Activated naive CD8-positive, alpha-beta T cell treated with anti-CD3 and anti-CD28 coated beads for 36 hours (primary cell): ENCODE results near the gene ZDHHC18. TPM values are rescaled to one million over a fixed set of nuclear protein-coding genes. Genes with fewer than 3 reads are reported as not detected.
"Not testable (repeated sequence)": the region's sequence is repeated elsewhere in the genome, so short reads cannot be mapped to it uniquely, and the experiment has no call there.

Experiments
- DNase-seq: peaks from one replicate; pipeline ENCODE4 v3.0.0; 2021
- H3K27ac Mint-ChIP-seq: one replicate; pipeline ENCODE4 v1.8.0; 2022; ENCODE audit warnings: mild to moderate bottlenecking, moderate library complexity, mixed read lengths
- H3K27me3 Mint-ChIP-seq: one replicate; pipeline ENCODE4 v1.8.0; 2022; ENCODE audit warnings: mild to moderate bottlenecking, mixed read lengths
- H3K36me3 Mint-ChIP-seq: one replicate; pipeline ENCODE4 v1.8.0; 2021; ENCODE audit warnings: mild to moderate bottlenecking, mixed read lengths
- H3K4me1 Mint-ChIP-seq: one replicate; pipeline ENCODE4 v1.8.0; 2021; ENCODE audit warnings: mixed read lengths
- H3K4me3 Mint-ChIP-seq: one replicate; pipeline ENCODE4 v1.8.0; 2022; ENCODE audit warnings: mild to moderate bottlenecking, moderate library complexity, mixed read lengths
- H3K9me3 Mint-ChIP-seq: one replicate; pipeline ENCODE4 v1.8.0; 2022; ENCODE audit warnings: mixed read lengths
- total RNA-seq, 2 experiments: library from RNA; stranded (reverse); gene quantifications; one replicate each; pipeline ENCODE4 v1.2.3, GENCODE V29; 2021

ZDHHC18 gene
- total RNA-seq, 2 experiments from 2014 or later, result 48.5 to 48.8 TPM

DNA sequence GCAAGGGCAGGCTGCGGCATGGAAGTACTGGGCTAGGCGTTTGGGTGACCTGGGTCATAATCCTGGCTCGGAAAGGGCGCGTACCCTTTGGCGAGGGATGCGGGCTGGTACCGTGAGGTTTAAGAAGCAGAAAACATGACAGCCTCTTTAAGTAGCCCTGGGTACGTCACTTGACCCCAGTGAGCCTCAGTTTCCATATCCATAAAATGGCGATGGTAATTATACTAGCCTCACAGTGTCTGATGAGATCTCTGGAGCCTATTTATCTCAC lies 38.0 kb upstream of the ZDHHC18 start:
- Mint-ChIP-seq H3K36me3 (peaks cover 34% of the 10 kb centered on the region), H3K9me3 (no peaks in the 10 kb centered on the region), H3K27ac (peak overlapping the region; percentile 97), H3K27me3 (peaks cover 5% of the 10 kb centered on the region), H3K4me1 (peaks cover 71% of the 10 kb centered on the region), H3K4me3 (peak overlapping the region; percentile 89)
- DNase-seq, result no peak

DNA sequence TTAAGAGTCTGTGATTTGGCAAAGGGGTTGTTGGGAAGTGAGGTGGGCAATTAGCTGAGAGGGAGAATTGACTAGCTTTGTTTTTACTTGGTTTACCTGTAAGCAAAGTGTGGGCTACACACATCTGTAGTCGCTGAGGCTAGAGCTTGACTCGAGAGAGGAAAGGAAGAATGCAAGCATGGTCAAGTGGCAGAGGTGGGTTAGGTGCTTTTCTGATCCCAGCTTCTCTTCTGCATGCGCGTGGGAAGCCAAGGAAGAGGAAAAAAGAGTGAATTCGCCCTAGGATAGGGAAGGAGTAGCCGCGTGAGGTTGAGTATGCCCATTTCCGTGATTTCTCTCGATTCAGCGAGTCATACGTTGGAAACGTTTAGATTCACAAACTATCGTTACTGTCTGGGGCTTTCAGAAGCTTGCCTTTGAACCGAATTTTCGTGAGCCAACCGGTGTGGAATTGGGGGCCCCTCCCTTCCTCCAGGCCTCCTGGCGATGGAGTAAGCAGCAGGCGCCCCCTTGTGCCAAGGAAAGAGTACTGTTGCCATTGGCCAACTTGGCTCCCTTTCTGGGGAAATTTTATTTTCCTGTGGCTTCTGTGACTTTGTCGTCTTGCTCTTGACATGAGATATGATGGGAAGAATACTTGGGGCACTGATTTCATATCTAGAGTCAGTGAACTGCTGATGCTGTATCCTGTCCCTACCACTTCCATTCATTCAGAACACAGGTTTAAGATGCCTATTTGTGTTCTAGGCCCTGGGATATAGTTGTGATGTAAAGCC lies 37.5 kb upstream of the ZDHHC18 start:
- Mint-ChIP-seq H3K4me3 (peak overlapping the region; percentile 89), H3K27ac (peak overlapping the region; percentile 97), H3K9me3 (no peaks in the 10 kb centered on the region), H3K36me3 (peaks cover 37% of the 10 kb centered on the region), H3K4me1 (peaks cover 71% of the 10 kb centered on the region), H3K27me3 (peaks cover 5% of the 10 kb centered on the region)
- peak; percentile 87 for DNase-seq

DNA sequence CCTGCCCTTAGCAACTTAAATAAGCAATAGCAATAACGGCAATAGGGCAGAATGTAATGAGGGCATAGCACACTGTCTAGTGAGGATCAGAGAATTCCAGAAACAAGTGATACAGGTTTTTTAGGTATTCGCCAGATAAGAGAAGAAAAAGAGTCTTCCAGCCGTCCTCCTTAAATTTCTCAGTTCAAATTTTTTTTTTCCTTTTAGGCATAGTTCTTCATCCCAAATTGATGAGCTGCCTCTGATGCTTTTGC lies 36.9 kb upstream of the ZDHHC18 start:
- peaks cover 5% of the 10 kb centered on the region for H3K27me3 Mint-ChIP-seq
- DNase-seq, result no peak
- H3K4me1 Mint-ChIP-seq, result peaks cover 67% of the 10 kb centered on the region
- peak overlapping the region; percentile 89 for H3K4me3 Mint-ChIP-seq
- no peaks in the 10 kb centered on the region for H3K9me3 Mint-ChIP-seq
- H3K27ac Mint-ChIP-seq, result peak overlapping the region; percentile 97
- H3K36me3 Mint-ChIP-seq, result peaks cover 42% of the 10 kb centered on the region

DNA sequence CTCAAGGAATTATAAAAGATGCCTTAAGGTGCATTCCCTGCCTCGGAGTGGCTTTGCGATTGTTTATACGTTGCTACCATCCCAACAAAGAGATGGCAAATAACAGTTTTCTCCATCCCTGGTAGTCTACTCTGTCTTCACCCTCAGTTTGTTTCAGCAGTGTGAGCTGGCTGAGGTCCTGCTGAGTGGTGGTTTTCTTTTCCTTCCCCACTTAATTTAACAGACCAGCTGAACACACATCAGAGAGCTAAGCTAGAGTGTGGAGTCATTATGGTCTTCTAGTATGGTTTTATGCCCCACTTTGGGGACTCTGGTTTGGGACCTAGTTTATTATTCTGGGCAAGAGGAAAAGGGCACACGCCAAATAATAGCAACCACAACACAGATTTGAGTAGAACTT lies 36.6 kb upstream of the ZDHHC18 start:
- Mint-ChIP-seq H3K27ac (peak overlapping the region; percentile 97), H3K27me3 (peaks cover 5% of the 10 kb centered on the region), H3K9me3 (no peaks in the 10 kb centered on the region), H3K4me3 (peak overlapping the region; percentile 89), H3K36me3 (peaks cover 46% of the 10 kb centered on the region), H3K4me1 (peaks cover 63% of the 10 kb centered on the region)
- peak; percentile 32 for DNase-seq

DNA sequence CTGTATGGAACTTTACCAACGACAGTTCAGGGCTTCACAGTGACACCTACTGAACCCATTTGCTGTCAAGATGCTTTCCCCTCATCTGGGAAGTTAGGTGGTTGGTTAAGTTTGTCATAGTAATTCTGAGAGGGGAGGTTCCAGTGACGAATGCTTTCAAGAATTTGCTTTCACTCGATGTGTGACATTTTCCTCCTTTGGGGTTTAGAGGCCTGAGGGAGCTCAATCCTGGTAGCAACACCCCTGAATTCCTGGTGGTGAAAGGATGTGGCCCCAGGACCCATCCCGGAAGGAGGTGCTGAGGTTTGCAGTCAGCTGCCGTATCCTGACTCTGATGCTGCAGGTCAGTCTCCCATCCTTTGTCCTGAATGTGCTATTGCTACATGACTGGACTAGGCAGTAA lies 35.9 kb upstream of the ZDHHC18 start:
- H3K4me3 Mint-ChIP-seq, result peak overlapping the region; percentile 89
- DNase-seq, result peak; percentile 48
- peaks cover 5% of the 10 kb centered on the region for H3K27me3 Mint-ChIP-seq
- no peaks in the 10 kb centered on the region for H3K9me3 Mint-ChIP-seq
- H3K27ac Mint-ChIP-seq, result peak overlapping the region; percentile 97
- H3K4me1 Mint-ChIP-seq, result peaks cover 59% of the 10 kb centered on the region
- H3K36me3 Mint-ChIP-seq, result peaks cover 45% of the 10 kb centered on the region

DNA sequence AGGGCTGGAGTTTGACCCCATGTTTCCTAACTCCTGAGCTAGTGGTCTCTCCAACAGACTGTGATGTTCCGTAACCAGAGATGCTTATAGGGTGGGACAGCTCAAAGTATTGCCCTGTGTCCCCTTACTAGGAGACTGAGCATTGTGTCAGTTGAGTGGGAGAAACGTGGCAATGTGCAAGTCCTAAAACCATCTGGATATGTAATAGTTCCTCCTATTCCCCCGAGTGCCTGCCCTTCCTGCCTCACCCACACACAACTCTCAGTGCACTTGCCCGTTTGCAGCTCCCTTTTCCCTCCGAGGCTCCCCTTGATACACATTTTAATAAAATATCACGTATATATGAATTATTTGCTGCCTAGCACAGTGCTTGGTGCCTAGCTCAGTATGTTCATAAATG lies 35.3 kb upstream of the ZDHHC18 start:
- Mint-ChIP-seq H3K27ac (peak overlapping the region; percentile 97), H3K27me3 (peaks cover 5% of the 10 kb centered on the region), H3K4me1 (peaks cover 53% of the 10 kb centered on the region)

DNA sequence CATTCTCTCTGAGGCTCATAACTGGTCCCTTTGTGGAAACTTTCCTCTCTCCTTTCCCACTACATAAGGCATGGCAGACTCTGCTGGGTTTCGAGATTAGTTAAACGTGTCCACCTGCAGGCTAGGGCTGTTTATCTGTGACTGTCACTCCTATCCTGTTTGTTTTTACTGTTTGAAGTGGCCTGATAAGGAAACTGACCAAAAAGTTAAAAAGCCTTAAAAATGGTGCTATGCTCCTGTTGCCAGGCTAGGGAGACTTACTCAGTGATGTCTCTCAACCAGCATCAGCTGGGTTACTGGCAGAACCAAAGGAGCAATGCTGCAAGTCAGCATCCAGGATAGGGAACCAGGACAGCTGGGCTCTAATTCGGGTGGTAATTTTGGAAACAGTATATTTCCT lies 34.9 kb upstream of the ZDHHC18 start:
- peak overlapping the region; percentile 89 for H3K4me3 Mint-ChIP-seq
- H3K36me3 Mint-ChIP-seq, result peaks cover 49% of the 10 kb centered on the region
- DNase-seq, result no peak
- H3K27me3 Mint-ChIP-seq, result peaks cover 5% of the 10 kb centered on the region
- peaks cover 51% of the 10 kb centered on the region for H3K4me1 Mint-ChIP-seq
- H3K9me3 Mint-ChIP-seq, result no peaks in the 10 kb centered on the region
- H3K27ac Mint-ChIP-seq, result peak overlapping the region; percentile 97

More for the DNA sequence above, 35.3 kb upstream of the ZDHHC18 start:
- no peak for DNase-seq
- peaks cover 45% of the 10 kb centered on the region for H3K36me3 Mint-ChIP-seq
- peak overlapping the region; percentile 89 for H3K4me3 Mint-ChIP-seq
- no peaks in the 10 kb centered on the region for H3K9me3 Mint-ChIP-seq

DNA sequence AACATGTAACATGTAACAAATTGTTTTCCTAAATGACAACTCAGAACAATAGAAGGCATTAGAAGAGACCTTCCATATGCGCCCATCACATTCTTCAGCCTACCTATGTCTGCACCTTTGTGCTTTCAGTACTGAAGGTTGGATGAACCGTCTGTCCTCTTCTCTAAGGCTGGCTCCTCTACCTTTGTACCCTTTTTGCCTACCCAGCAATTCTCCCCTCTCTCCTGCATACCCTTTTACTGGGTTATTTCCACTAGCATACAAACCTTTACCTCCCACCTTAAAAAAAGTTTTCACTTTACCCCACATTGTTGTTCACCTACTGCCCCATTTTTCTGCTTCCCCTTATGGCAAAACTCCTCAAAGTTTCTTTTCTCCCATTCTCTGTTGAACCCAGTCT lies 33.6 kb upstream of the ZDHHC18 start:
- H3K4me3 Mint-ChIP-seq, result no peak overlapping the region

DNA sequence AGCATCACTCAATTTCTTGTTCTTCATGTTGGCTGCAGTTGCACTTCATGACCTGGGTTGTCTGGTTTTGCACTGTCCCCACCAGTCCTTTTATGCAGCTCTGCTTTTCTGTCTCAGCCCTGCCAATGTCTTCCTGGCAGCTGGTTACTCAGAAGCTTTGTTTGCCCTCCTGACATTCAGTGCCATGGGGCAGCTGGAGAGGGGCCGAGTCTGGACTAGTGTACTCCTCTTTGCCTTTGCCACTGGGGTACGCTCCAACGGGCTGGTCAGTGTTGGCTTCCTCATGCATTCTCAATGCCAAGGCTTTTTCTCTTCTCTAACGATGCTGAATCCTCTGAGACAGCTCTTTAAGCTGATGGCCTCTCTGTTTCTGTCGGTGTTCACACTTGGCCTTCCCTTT lies 32.1 kb upstream of the ZDHHC18 start:
- peaks cover 45% of the 10 kb centered on the region for H3K36me3 Mint-ChIP-seq
- no peak overlapping the region for H3K4me3 Mint-ChIP-seq
- no peaks in the 10 kb centered on the region for H3K27me3 Mint-ChIP-seq
- H3K9me3 Mint-ChIP-seq, result no peaks in the 10 kb centered on the region
- H3K27ac Mint-ChIP-seq, result peak overlapping the region; percentile 44
- peaks cover 52% of the 10 kb centered on the region for H3K4me1 Mint-ChIP-seq
- no peak for DNase-seq

More for the DNA sequence above, 33.6 kb upstream of the ZDHHC18 start:
- Mint-ChIP-seq H3K27ac (peak overlapping the region; percentile 37), H3K27me3 (no peaks in the 10 kb centered on the region), H3K9me3 (no peaks in the 10 kb centered on the region), H3K36me3 (peaks cover 47% of the 10 kb centered on the region), H3K4me1 (peaks cover 46% of the 10 kb centered on the region)
- DNase-seq, result no peak

DNA sequence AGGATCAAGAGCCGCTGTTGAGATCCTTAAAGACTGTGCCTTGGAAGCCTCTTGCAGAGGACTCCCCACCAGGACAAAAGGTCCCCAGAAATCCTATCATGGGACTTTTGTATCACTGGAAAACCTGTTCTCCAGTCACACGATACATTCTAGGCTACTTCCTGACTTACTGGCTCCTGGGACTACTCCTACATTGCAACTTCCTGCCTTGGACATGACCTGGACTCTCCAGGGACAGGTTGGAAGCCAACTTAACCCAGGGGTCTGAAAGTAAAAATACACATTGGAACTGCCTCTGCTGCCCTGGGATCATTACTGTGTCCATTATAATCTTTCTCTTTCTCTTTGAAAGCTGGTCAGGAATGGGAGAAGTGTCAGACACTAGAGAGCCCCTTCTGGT lies 28.9 kb upstream of the ZDHHC18 start:
- peak overlapping the region; percentile 62 for H3K27ac Mint-ChIP-seq

DNA sequence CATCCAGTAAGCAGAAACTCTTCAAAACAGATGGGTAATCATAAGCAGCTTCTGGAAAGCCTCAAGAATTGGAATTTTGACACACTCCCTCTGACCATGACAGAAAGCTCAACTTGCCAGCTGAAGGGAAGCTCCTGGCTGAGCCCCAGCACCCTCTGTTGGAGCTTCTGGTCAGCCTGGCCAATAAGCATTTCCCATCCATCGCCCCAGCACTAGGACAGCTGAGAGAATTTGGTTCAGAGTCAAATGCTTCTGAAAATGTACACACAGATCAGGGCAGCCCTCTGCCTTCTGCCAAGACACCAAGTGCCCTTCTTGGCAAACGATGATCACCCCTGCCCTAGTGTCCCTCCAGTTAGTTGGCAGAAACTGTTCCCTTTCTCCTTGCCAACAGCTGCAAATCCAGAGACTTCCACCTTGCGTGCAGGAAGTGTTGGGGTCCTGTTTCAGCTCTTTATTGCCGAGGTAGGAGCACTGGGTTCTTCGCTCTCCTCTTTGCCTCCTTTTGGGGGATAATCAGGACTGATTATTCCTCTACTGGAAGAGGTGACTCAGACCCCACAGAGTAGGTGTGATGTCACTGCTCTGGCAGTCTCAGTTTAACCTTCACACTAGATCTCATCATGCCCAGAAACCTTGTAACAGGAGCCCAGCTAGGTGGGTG lies 26.9 kb upstream of the ZDHHC18 start:
- peak overlapping the region; percentile 71 for H3K4me3 Mint-ChIP-seq
- H3K4me1 Mint-ChIP-seq, result peaks cover 44% of the 10 kb centered on the region
- peak; percentile 50 for DNase-seq
- no peaks in the 10 kb centered on the region for H3K9me3 Mint-ChIP-seq
- peak overlapping the region; percentile 88 for H3K27ac Mint-ChIP-seq
- peaks cover 30% of the 10 kb centered on the region for H3K36me3 Mint-ChIP-seq
- no peaks in the 10 kb centered on the region for H3K27me3 Mint-ChIP-seq

More for the DNA sequence above, 28.9 kb upstream of the ZDHHC18 start:
- Mint-ChIP-seq H3K9me3 (no peaks in the 10 kb centered on the region), H3K4me1 (peaks cover 51% of the 10 kb centered on the region), H3K27me3 (no peaks in the 10 kb centered on the region), H3K4me3 (no peak overlapping the region), H3K36me3 (peaks cover 46% of the 10 kb centered on the region)
- no peak for DNase-seq

DNA sequence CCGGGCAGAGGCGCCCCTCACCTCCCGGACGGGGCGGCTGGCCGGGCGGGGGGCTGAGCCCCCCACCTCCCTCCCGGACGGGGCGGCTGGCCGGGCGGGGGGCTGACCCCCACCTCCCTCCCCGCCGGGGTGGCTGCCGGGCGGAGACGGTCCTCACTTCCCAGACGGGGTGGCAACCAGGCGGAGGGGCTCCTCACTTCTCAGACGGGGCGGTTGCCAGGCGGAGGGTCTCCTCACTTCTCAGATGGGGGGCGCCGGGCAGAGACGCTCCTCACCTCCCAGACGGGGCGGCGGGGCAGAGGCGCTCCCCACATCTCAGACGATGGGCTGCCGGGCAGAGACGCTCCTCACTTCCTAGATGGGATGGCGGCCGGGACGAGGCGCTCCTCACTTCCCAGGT lies 22.6 kb upstream of the ZDHHC18 start:
- H3K27ac Mint-ChIP-seq, H3K4me3 Mint-ChIP-seq, H3K9me3 Mint-ChIP-seq, H3K27me3 Mint-ChIP-seq, DNase-seq: not testable (repeated sequence)
- peaks cover 34% of the 10 kb centered on the region for H3K4me1 Mint-ChIP-seq
- peaks cover 17% of the 10 kb centered on the region for H3K36me3 Mint-ChIP-seq

DNA sequence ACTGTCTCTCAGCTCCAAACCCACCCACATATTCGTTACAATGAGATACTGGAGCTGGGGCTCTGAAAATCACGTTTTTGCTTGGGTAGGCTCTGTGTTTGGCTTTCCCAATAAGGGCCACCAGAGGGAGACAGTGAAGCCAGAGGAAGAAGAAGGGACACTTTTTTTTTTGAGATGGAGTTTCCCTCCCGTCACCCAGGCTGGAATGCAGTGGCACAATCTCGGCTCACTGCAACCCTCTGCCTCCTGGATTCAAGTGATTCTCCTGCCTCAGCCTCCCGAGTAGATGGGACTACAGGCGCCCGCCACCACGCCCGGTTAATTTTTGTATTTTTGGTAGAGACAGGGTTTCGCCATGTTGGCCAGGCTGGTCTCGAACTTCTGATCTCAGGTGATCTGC lies 16.4 kb upstream of the ZDHHC18 start:
- H3K4me1 Mint-ChIP-seq, result peaks cover 23% of the 10 kb centered on the region
- H3K9me3 Mint-ChIP-seq, H3K36me3 Mint-ChIP-seq, H3K27me3 Mint-ChIP-seq, H3K4me3 Mint-ChIP-seq: not testable (repeated sequence)
- DNase-seq, result peak; percentile 67
- peak overlapping the region; percentile 79 for H3K27ac Mint-ChIP-seq

DNA sequence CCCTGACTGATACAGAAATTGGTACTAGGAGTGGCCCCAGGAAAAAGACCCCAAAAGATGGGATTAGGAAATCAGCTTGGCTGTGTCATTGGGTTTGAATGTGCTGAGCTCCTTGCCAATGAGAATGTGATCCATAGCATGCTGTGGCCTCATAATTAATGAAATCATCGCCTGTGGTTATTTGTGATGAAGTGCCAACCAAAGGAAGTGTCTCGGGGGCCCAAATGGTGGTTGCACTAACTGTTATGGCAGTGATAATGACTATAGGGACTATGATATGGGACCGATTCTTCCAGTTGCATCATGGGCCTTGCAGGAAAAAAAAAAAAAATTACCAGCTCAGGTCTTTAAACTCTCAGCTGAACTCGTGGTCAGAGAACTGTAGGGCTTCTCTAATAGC lies 15.4 kb upstream of the ZDHHC18 start:
- no peak overlapping the region for H3K4me3 Mint-ChIP-seq
- DNase-seq, result no peak
- H3K9me3 Mint-ChIP-seq, result no peaks in the 10 kb centered on the region
- peak overlapping the region; percentile 12 for H3K27ac Mint-ChIP-seq
- no peaks in the 10 kb centered on the region for H3K36me3 Mint-ChIP-seq
- no peaks in the 10 kb centered on the region for H3K27me3 Mint-ChIP-seq
- H3K4me1 Mint-ChIP-seq, result peaks cover 23% of the 10 kb centered on the region

DNA sequence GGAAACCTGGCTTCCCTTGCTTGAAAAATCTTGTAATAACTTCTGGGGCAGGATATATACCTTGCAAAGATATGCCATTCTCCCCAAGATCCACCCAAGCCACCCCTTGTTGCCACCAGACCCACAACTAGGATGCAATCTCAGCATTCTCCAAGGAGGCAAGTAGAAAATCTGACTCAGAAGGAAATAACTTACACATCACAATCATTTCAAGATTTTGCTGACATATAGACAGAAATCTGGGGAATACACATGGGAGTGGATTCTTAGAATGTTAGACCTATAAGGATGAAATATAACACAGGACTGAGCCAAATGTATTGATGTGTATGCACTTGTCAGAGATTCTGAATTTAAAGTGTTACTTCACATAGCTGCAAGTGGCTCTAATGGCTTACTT lies 14.8 kb upstream of the ZDHHC18 start:
- Mint-ChIP-seq H3K9me3 (no peaks in the 10 kb centered on the region), H3K27ac (no peak overlapping the region), H3K27me3 (no peaks in the 10 kb centered on the region), H3K4me3 (no peak overlapping the region), H3K36me3 (no peaks in the 10 kb centered on the region), H3K4me1 (peaks cover 21% of the 10 kb centered on the region)
- DNase-seq, result no peak

DNA sequence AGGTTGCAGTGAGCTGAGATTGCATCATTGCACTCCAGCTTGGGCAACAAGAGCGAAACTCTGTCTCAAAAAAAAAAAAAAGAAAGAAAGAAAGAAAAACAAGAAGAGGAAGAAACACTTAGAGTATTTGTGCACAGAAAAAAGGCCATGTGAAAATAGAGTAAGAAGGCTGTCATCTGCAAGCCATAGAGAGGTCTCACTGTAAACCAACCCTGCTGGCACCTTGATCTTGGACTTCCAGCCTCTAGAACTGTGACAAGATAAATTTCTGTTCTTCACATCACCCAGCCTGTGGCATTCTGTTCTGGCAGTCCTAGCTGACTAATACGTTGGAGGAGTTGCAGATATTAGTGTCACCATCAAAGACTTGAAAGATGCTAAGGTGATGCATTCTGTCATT lies 12.1 kb upstream of the ZDHHC18 start:
- no peaks in the 10 kb centered on the region for H3K36me3 Mint-ChIP-seq
- no peak for DNase-seq
- H3K4me3 Mint-ChIP-seq, result no peak overlapping the region
- no peak overlapping the region for H3K27ac Mint-ChIP-seq
- peaks cover 20% of the 10 kb centered on the region for H3K4me1 Mint-ChIP-seq
- no peaks in the 10 kb centered on the region for H3K9me3 Mint-ChIP-seq
- no peaks in the 10 kb centered on the region for H3K27me3 Mint-ChIP-seq
